ENCODE results near the gene NTNG2.

Gene NTNG2

GRCh38 chr9:132239999-132240840 is 78.4 kb downstream of the NTNG2 start:
- no peak overlapping the region for H3K4me3 ChIP-seq (ENCODE audit: control insufficient read depth, low read depth, low read length)
- DNase-seq (ENCODE audit: low read depth): no peak

GRCh38 chr9:132240841-132241482 is 79.1 kb downstream of the NTNG2 start:
- DNase-seq (ENCODE audit: low read depth): peak; percentile 73
- TF ChIP-seq CTCF (conservative IDR thresholded peaks at IDR 0.05; ENCODE audit: control insufficient read depth, insufficient read depth, low read depth, low read length): no peak

More at GRCh38 chr9:132239999-132240840, 78.4 kb downstream of the NTNG2 start:
- no peak for TF ChIP-seq CTCF (conservative IDR thresholded peaks at IDR 0.05; ENCODE audit: control insufficient read depth, insufficient read depth, low read depth, low read length)

GRCh38 chr9:132241483-132241839 is 79.6 kb downstream of the NTNG2 start:
- TF ChIP-seq CTCF (conservative IDR thresholded peaks at IDR 0.05; ENCODE audit: control insufficient read depth, insufficient read depth, low read depth, low read length): no peak
- DNase-seq (ENCODE audit: low read depth): no peak
- peak overlapping the region; percentile 41 for H3K4me3 ChIP-seq (ENCODE audit: control insufficient read depth, low read depth, low read length)

More at GRCh38 chr9:132240841-132241482, 79.1 kb downstream of the NTNG2 start:
- peak overlapping the region; percentile 41 for H3K4me3 ChIP-seq (ENCODE audit: control insufficient read depth, low read depth, low read length)

- no peak for TF ChIP-seq CTCF (conservative IDR thresholded peaks at IDR 0.05; ENCODE audit: control insufficient read depth, insufficient read depth, low read depth, low read length)
- no peak for DNase-seq (ENCODE audit: low read depth)
- H3K4me3 ChIP-seq (ENCODE audit: control insufficient read depth, low read depth, low read length): peak overlapping the region; percentile 41
These were observed 80.2 kb downstream of the NTNG2 start for GRCh38 chr9:132241840-132242620.

GRCh38 chr9:132242621-132243155 is 80.8 kb downstream of the NTNG2 start:
- H3K4me3 ChIP-seq (ENCODE audit: control insufficient read depth, low read depth, low read length): peak overlapping the region; percentile 41
- TF ChIP-seq CTCF (conservative IDR thresholded peaks at IDR 0.05; ENCODE audit: control insufficient read depth, insufficient read depth, low read depth, low read length): no peak
- no peak for DNase-seq (ENCODE audit: low read depth)
